Measurements from ENCODE around the gene RDH12. TPM values are rescaled to one million over a fixed set of nuclear protein-coding genes. Genes with fewer than 3 reads are reported as not detected.
"Not testable (repeated sequence)": the region's sequence is repeated elsewhere in the genome, so short reads cannot be mapped to it uniquely, and the experiment has no call there.

The RDH12 gene
- total RNA-seq = not detected

GRCh38 chr14:67701492-67701891 lies at the start of gene RDH12:
TSS of gene RDH12 (plus strand) at chr14:67701886. CDS start at chr14:67722643, 20,757 bp downstream.
- DNase-seq, H3K36me3 Mint-ChIP-seq, H3K4me1 Mint-ChIP-seq, H3K4me3 Mint-ChIP-seq, H3K27me3 Mint-ChIP-seq, H3K27ac Mint-ChIP-seq, H3K9me3 Mint-ChIP-seq: not testable (repeated sequence)

GRCh38 chr14:67652189-67652588 lies 49.5 kb upstream of the RDH12 start:
- no peaks in the 10 kb centered on the region for H3K27me3 Mint-ChIP-seq
- no peaks in the 10 kb centered on the region for H3K4me1 Mint-ChIP-seq
- H3K9me3 Mint-ChIP-seq = no peaks in the 10 kb centered on the region
- peaks cover 11% of the 10 kb centered on the region for H3K36me3 Mint-ChIP-seq
- no peak overlapping the region for H3K4me3 Mint-ChIP-seq
- no peak overlapping the region for H3K27ac Mint-ChIP-seq
- DNase-seq = no peak

- H3K9me3 Mint-ChIP-seq = no peaks in the 10 kb centered on the region
- H3K27me3 Mint-ChIP-seq = no peaks in the 10 kb centered on the region
- H3K4me3 Mint-ChIP-seq = no peak overlapping the region
- H3K36me3 Mint-ChIP-seq = peaks cover 13% of the 10 kb centered on the region
- H3K4me1 Mint-ChIP-seq = no peaks in the 10 kb centered on the region
- H3K27ac Mint-ChIP-seq = no peak overlapping the region
- DNase-seq = no peak
Observed at GRCh38 chr14:67653651-67654280, 47.9 kb upstream of the RDH12 start.

- Mint-ChIP-seq H3K27ac (no peak overlapping the region), H3K27me3 (no peaks in the 10 kb centered on the region), H3K36me3 (peaks cover 5% of the 10 kb centered on the region), H3K9me3 (no peaks in the 10 kb centered on the region), H3K4me1 (peaks cover 30% of the 10 kb centered on the region), H3K4me3 (no peak overlapping the region)
- DNase-seq = no peak
Observed at GRCh38 chr14:67663633-67664032, 38.1 kb upstream of the RDH12 start.

GRCh38 chr14:67665868-67666267 lies 35.8 kb upstream of the RDH12 start:
- peaks cover 5% of the 10 kb centered on the region for H3K36me3 Mint-ChIP-seq
- H3K4me3 Mint-ChIP-seq = no peak overlapping the region
- no peak for DNase-seq
- no peaks in the 10 kb centered on the region for H3K9me3 Mint-ChIP-seq
- H3K4me1 Mint-ChIP-seq = peaks cover 46% of the 10 kb centered on the region
- no peak overlapping the region for H3K27ac Mint-ChIP-seq
- H3K27me3 Mint-ChIP-seq = no peaks in the 10 kb centered on the region

GRCh38 chr14:67666750-67667449 lies 34.8 kb upstream of the RDH12 start:
- Mint-ChIP-seq H3K27me3 (no peaks in the 10 kb centered on the region), H3K4me1 (peaks cover 46% of the 10 kb centered on the region), H3K9me3 (no peaks in the 10 kb centered on the region), H3K36me3 (peaks cover 5% of the 10 kb centered on the region), H3K27ac (peak overlapping the region; percentile 63), H3K4me3 (no peak overlapping the region)
- DNase-seq = no peak

GRCh38 chr14:67668559-67668958 lies 33.1 kb upstream of the RDH12 start:
- no peak overlapping the region for H3K27ac Mint-ChIP-seq
- H3K9me3 Mint-ChIP-seq = no peaks in the 10 kb centered on the region
- peaks cover 2% of the 10 kb centered on the region for H3K36me3 Mint-ChIP-seq
- H3K4me3 Mint-ChIP-seq = no peak overlapping the region
- H3K27me3 Mint-ChIP-seq = no peaks in the 10 kb centered on the region
- peaks cover 56% of the 10 kb centered on the region for H3K4me1 Mint-ChIP-seq
- DNase-seq = no peak

- H3K36me3 Mint-ChIP-seq = peaks cover 19% of the 10 kb centered on the region
- no peak overlapping the region for H3K27ac Mint-ChIP-seq
- no peaks in the 10 kb centered on the region for H3K27me3 Mint-ChIP-seq
- peaks cover 35% of the 10 kb centered on the region for H3K4me1 Mint-ChIP-seq
- peak overlapping the region; percentile 81 for H3K4me3 Mint-ChIP-seq
- no peaks in the 10 kb centered on the region for H3K9me3 Mint-ChIP-seq
- DNase-seq = no peak
Observed at GRCh38 chr14:67673451-67673850, 28.2 kb upstream of the RDH12 start.

GRCh38 chr14:67674139-67674479 lies 27.6 kb upstream of the RDH12 start:
- DNase-seq = peak; percentile 58
- peaks cover 28% of the 10 kb centered on the region for H3K4me1 Mint-ChIP-seq
- H3K36me3 Mint-ChIP-seq = peaks cover 19% of the 10 kb centered on the region
- H3K4me3 Mint-ChIP-seq = peak overlapping the region; percentile 81
- peak overlapping the region; percentile 76 for H3K27ac Mint-ChIP-seq
- no peaks in the 10 kb centered on the region for H3K9me3 Mint-ChIP-seq
- no peaks in the 10 kb centered on the region for H3K27me3 Mint-ChIP-seq

- Mint-ChIP-seq H3K27ac (peak within 1 kb of the TSS; percentile 81), H3K4me1 (peaks cover 23% of the 10 kb centered on the region), H3K4me3 (peak within 1 kb of the TSS; percentile 81), H3K36me3 (peaks cover 19% of the 10 kb centered on the region), H3K9me3 (no peaks in the 10 kb centered on the region), H3K27me3 (no peaks in the 10 kb centered on the region)
- peak; percentile 84 for DNase-seq
Observed at GRCh38 chr14:67674480-67675218, 27.0 kb upstream of the RDH12 start, which contains the start of gene VTI1B. TSS of gene VTI1B (minus strand) at chr14:67674632. CDS start at chr14:67674489, 143 bp downstream.

GRCh38 chr14:67675219-67675582 lies 26.5 kb upstream of the RDH12 start:
- Mint-ChIP-seq H3K4me1 (peaks cover 26% of the 10 kb centered on the region), H3K9me3 (no peaks in the 10 kb centered on the region), H3K27ac (peak overlapping the region; percentile 81), H3K36me3 (peaks cover 19% of the 10 kb centered on the region), H3K4me3 (peak overlapping the region; percentile 81), H3K27me3 (no peaks in the 10 kb centered on the region)
- no peak for DNase-seq

- peaks cover 23% of the 10 kb centered on the region for H3K4me1 Mint-ChIP-seq
- no peaks in the 10 kb centered on the region for H3K27me3 Mint-ChIP-seq
- H3K36me3 Mint-ChIP-seq = peaks cover 34% of the 10 kb centered on the region
- H3K4me3 Mint-ChIP-seq = no peak overlapping the region
- H3K9me3 Mint-ChIP-seq = no peaks in the 10 kb centered on the region
- no peak for DNase-seq
- H3K27ac Mint-ChIP-seq = no peak overlapping the region
Observed at GRCh38 chr14:67679006-67679405, 22.7 kb upstream of the RDH12 start.

- no peak overlapping the region for H3K4me3 Mint-ChIP-seq
- no peaks in the 10 kb centered on the region for H3K9me3 Mint-ChIP-seq
- H3K4me1 Mint-ChIP-seq = peaks cover 27% of the 10 kb centered on the region
- H3K27me3 Mint-ChIP-seq = no peaks in the 10 kb centered on the region
- no peak for DNase-seq
- peaks cover 37% of the 10 kb centered on the region for H3K36me3 Mint-ChIP-seq
- H3K27ac Mint-ChIP-seq = no peak overlapping the region
Observed at GRCh38 chr14:67680121-67680602, 21.5 kb upstream of the RDH12 start.

GRCh38 chr14:67680941-67681340 lies 20.7 kb upstream of the RDH12 start:
- H3K4me1 Mint-ChIP-seq = peaks cover 24% of the 10 kb centered on the region
- no peak overlapping the region for H3K4me3 Mint-ChIP-seq
- H3K9me3 Mint-ChIP-seq = no peaks in the 10 kb centered on the region
- H3K36me3 Mint-ChIP-seq = peaks cover 39% of the 10 kb centered on the region
- no peak for DNase-seq
- H3K27ac Mint-ChIP-seq = no peak overlapping the region
- no peaks in the 10 kb centered on the region for H3K27me3 Mint-ChIP-seq

- H3K4me1 Mint-ChIP-seq = peaks cover 24% of the 10 kb centered on the region
- H3K27ac Mint-ChIP-seq = peak overlapping the region; percentile 51
- H3K9me3 Mint-ChIP-seq = no peaks in the 10 kb centered on the region
- no peaks in the 10 kb centered on the region for H3K27me3 Mint-ChIP-seq
- no peak for DNase-seq
- H3K36me3 Mint-ChIP-seq = peaks cover 42% of the 10 kb centered on the region
- no peak overlapping the region for H3K4me3 Mint-ChIP-seq
Observed at GRCh38 chr14:67683842-67684241, 17.8 kb upstream of the RDH12 start.
